HFFc6 (cell line): ENCODE results near the gene FKBP1B. TPM values are rescaled to one million over a fixed set of nuclear protein-coding genes. Genes with fewer than 3 reads are reported as not detected.
"Not testable (repeated sequence)": the region's sequence is repeated elsewhere in the genome, so short reads cannot be mapped to it uniquely, and the experiment has no call there.

ENCODE experiments used
- DNase-seq: peaks from one replicate; pipeline ENCODE4 v3.0.0-alpha.2; 2018
- H3K27ac Mint-ChIP-seq: 2 replicates; pipeline ENCODE4 v1.8.0; 2020; ENCODE audit warnings: mild to moderate bottlenecking, mixed read lengths
- H3K27me3 Mint-ChIP-seq: 2 replicates; pipeline ENCODE4 v1.8.0; 2021; ENCODE audit warnings: mild to moderate bottlenecking, moderate library complexity, mixed read lengths; ENCODE audit not compliant: insufficient read depth
- H3K36me3 Mint-ChIP-seq: 2 replicates; pipeline ENCODE4 v1.8.0; 2021; ENCODE audit warnings: low read depth, mixed read lengths
- H3K4me1 Mint-ChIP-seq: 2 replicates; pipeline ENCODE4 v1.8.0; 2020; ENCODE audit warnings: low read depth, mixed read lengths
- H3K4me3 Mint-ChIP-seq: 2 replicates; pipeline ENCODE4 v1.8.0; 2020; ENCODE audit warnings: mild to moderate bottlenecking, moderate library complexity, mixed read lengths
- H3K9me3 Mint-ChIP-seq: 2 replicates; pipeline ENCODE4 v1.8.0; 2020; ENCODE audit warnings: mild to moderate bottlenecking, mixed read lengths
- total RNA-seq, 6 experiments: library from RNA; stranded (reverse); fragmentation: NEBNext Ultra II Directional; extraction: Animal tissue kit (Norgen Biotek cat#: 25700); gene quantifications; 2 replicates in 1 of 6; 3 replicates in 5 of 6; pipeline ENCODE4 v1.2.3, GENCODE V29; 2021
- TF ChIP-seq, protein P1 (sequence below): fragments of 200-600 bp; sonication (generic); IDR thresholded peaks from 2 replicates; pipeline ENCODE4 v1.5.0; 2021; ENCODE audit warnings: antibody characterized with exemption, mild to moderate bottlenecking

Gene FKBP1B
- total RNA-seq, 6 experiments from 2014 or later, result 4.0 to 6.9 (median 5.2) TPM

DNA sequence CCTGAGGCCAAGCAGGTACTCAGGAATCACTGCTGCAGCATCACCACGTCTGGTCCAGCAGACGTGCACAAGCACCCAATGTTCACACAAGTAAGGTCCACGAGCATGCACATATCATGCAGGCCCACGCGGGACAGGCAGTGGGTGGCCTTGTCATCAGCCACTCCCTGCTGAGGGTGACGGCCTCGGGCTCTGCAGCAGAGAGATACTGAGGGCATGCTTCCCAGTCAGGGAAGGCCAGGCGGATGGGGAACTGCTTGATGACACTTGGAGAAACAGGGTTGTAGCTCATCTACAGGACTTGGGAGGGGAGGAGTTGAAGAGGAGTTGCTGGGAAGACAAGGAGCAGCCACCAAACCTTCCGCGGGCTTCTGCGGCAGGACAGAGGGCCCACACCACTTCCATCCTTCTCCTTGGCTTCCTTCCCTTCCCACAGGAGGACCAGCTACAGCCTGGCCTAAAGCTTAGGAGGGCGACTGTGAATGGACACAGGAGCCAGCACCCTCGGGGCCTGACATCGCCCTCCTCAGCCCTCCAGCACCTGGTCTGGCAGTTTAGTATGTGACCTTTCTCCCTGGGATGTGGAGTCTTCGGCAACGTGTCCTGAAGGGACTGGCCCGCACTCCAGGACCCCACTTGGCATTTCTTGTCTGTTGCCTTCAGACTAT, 24.4 kb upstream of the FKBP1B start:
- H3K27me3 Mint-ChIP-seq, result no peaks in the 10 kb centered on the region; the same call in 1 of the 2 replicates
- TF ChIP-seq, protein P1, sequence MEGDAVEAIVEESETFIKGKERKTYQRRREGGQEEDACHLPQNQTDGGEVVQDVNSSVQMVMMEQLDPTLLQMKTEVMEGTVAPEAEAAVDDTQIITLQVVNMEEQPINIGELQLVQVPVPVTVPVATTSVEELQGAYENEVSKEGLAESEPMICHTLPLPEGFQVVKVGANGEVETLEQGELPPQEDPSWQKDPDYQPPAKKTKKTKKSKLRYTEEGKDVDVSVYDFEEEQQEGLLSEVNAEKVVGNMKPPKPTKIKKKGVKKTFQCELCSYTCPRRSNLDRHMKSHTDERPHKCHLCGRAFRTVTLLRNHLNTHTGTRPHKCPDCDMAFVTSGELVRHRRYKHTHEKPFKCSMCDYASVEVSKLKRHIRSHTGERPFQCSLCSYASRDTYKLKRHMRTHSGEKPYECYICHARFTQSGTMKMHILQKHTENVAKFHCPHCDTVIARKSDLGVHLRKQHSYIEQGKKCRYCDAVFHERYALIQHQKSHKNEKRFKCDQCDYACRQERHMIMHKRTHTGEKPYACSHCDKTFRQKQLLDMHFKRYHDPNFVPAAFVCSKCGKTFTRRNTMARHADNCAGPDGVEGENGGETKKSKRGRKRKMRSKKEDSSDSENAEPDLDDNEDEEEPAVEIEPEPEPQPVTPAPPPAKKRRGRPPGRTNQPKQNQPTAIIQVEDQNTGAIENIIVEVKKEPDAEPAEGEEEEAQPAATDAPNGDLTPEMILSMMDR, result no peak
- no peak overlapping the region for H3K27ac Mint-ChIP-seq
- no peak overlapping the region for H3K4me3 Mint-ChIP-seq
- no peak for DNase-seq
- H3K9me3 Mint-ChIP-seq, result no peaks in the 10 kb centered on the region
- peaks cover 15% of the 10 kb centered on the region for H3K4me1 Mint-ChIP-seq
- peaks cover 23% of the 10 kb centered on the region for H3K36me3 Mint-ChIP-seq

DNA sequence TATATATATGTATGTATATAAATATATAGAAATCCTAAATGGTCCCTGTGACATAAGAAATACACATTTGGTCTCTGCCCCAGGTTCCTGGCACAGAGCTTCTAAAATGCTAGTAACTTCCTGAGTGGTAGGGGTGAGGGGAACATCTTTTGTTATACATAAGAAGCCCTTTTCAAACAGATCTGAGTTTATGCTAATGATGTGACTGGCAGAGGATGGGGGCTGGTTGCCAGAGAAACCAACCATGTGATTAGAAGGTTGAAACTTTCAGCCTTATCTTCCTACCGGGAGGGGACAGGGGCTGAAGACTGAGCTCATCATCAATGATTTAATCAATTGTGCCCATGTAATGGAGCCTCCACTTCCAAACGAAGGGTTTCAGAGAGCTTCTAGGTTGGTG, 23.3 kb upstream of the FKBP1B start:
- TF ChIP-seq, protein P1, result no peak
- no peak for DNase-seq
- Mint-ChIP-seq H3K36me3 (peaks cover 30% of the 10 kb centered on the region), H3K9me3 (no peaks in the 10 kb centered on the region), H3K4me3 (no peak overlapping the region), H3K27me3 (no peaks in the 10 kb centered on the region), H3K4me1 (peaks cover 21% of the 10 kb centered on the region), H3K27ac (no peak overlapping the region)

DNA sequence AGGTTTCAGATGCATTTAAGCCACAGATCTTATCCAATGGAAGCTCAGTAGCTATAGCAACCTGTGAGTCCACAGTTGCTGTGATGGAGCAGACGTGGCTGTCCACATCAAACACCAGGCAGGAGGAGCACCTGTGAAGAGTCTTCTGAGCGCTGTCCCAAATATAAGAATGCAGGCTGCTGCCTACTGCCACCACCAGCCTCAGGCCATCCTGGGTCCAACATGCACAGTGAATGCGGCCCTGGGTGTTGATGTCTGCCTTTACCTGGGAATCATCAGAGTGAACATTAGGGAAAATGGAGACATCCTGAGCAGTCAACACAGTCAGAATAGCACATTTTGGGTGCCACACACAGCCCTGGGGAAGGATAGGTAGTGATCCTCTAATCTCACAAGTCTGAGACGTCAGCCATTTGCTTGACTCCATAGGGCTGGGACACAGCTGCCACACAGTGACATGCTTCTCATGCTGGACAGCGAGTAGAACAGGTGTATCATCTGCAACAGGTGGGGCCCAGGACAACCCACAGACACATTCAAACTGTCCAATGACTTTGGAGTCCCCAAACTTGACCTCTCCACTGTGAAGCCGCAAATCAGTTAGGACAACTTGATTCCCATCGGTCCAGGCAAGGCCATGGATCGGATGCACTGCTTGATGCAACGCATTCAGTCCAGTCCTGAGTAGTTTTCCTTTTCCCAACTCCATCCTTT, 10.6 kb upstream of the FKBP1B start:
- TF ChIP-seq, protein P1, result no peak
- Mint-ChIP-seq H3K9me3 (no peaks in the 10 kb centered on the region), H3K27ac (no peak overlapping the region), H3K4me1 (peaks cover 17% of the 10 kb centered on the region), H3K27me3 (no peaks in the 10 kb centered on the region), H3K36me3 (peaks cover 26% of the 10 kb centered on the region), H3K4me3 (no peak overlapping the region)
- no peak for DNase-seq

- H3K4me3 Mint-ChIP-seq, result no peak overlapping the region
- H3K4me1 Mint-ChIP-seq, result peaks cover 24% of the 10 kb centered on the region
- TF ChIP-seq, protein P1, result no peak
- DNase-seq, result no peak
- peaks cover 26% of the 10 kb centered on the region for H3K36me3 Mint-ChIP-seq
- H3K27ac Mint-ChIP-seq, result no peak overlapping the region
- no peaks in the 10 kb centered on the region for H3K9me3 Mint-ChIP-seq
- no peaks in the 10 kb centered on the region for H3K27me3 Mint-ChIP-seq
Measured at GRCh38 chr2:24040511-24040910, 9.0 kb upstream of the FKBP1B start.

DNA sequence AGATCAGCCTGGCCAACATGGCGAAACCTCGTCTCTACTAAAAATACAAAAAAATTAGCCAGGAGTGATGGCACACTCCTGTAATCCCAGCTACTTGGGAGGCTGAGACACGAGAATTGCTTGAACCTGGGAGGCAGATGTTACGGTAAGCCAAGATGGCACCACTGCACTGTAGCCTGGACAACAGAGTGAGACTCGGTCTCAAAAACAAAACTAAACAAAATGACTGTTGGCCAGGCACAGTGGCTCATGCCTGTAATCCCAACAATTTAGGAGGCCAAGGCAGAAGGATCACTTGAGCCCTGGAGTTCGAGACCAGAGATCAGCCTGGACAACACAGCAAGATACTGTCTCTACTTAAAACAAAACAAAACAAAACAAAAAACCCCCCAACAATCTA, 6.4 kb upstream of the FKBP1B start:
- H3K36me3 Mint-ChIP-seq, result peaks cover 18% of the 10 kb centered on the region
- not testable (repeated sequence) for H3K27me3 Mint-ChIP-seq, H3K27ac Mint-ChIP-seq, DNase-seq, H3K9me3 Mint-ChIP-seq, H3K4me3 Mint-ChIP-seq
- H3K4me1 Mint-ChIP-seq, result peaks cover 32% of the 10 kb centered on the region
